ENCODE results near the gene KCTD15.

- TF ChIP-seq SNAI2 (CRISPR knock-in tag; IDR thresholded peaks at IDR 0.05), result no peak
- no peak for TF ChIP-seq CREB5 (CRISPR knock-in tag; IDR thresholded peaks at IDR 0.05; ENCODE audit: low read depth)
- no peak for TF ChIP-seq ARNTL (CRISPR knock-in tag; IDR thresholded peaks at IDR 0.05; ENCODE audit: borderline replicate concordance, low read depth)
- no peak for TF ChIP-seq POU6F1 (CRISPR knock-in tag; IDR thresholded peaks at IDR 0.05; ENCODE audit: borderline replicate concordance, low read depth)
- no peak for TF ChIP-seq TSHZ2 (CRISPR knock-in tag; IDR thresholded peaks at IDR 0.05)
- TF ChIP-seq ZFP30 (CRISPR knock-in tag; IDR thresholded peaks at IDR 0.05), result no peak
- no peak for TF ChIP-seq PATZ1 (CRISPR knock-in tag; IDR thresholded peaks at IDR 0.05; ENCODE audit: borderline replicate concordance)
- no peak for TF ChIP-seq ZFP3 (CRISPR knock-in tag; IDR thresholded peaks at IDR 0.05)
- TF ChIP-seq OSR1 (CRISPR knock-in tag; IDR thresholded peaks at IDR 0.05), result no peak
- TF ChIP-seq ISL1 (CRISPR knock-in tag; IDR thresholded peaks at IDR 0.05), result no peak
- no peak for TF ChIP-seq ZC3H10 (CRISPR knock-in tag; IDR thresholded peaks at IDR 0.05)
- no peak for TF ChIP-seq ZNF70 (CRISPR knock-in tag; IDR thresholded peaks at IDR 0.05)
- TF ChIP-seq BACH2 (CRISPR knock-in tag; IDR thresholded peaks at IDR 0.05; ENCODE audit: borderline replicate concordance), result no peak
Measured at GRCh38 chr19:33784432-33784831, 12.2 kb upstream of the KCTD15 start.
